ENCODE results near the gene PTPRG.

- TF ChIP-seq EZH2 (IDR thresholded peaks at IDR 0.05; ENCODE audit: borderline replicate concordance) (no peak), CTCF (IDR thresholded peaks at IDR 0.05; ENCODE audit: poor library complexity) (no peak), EZH2phosphoT487 (IDR thresholded peaks at IDR 0.05; ENCODE audit: low read depth, severe bottlenecking, unreplicated experiment) (no peak)
These were observed 367.5 kb downstream of the PTPRG start for GRCh38 chr3:61928776-61929314.
